HG03354 (cell line): ENCODE measurements around the gene LAMA5.

Experiments used
- ATAC-seq: cut with Tn5 transposase; IDR thresholded peaks from one replicate; pipeline ENCODE4 v1.9.1; 2021; ENCODE audit warnings: mild to moderate bottlenecking; ENCODE audit not compliant: unreplicated experiment, poor library complexity, severe bottlenecking

Gene LAMA5

GRCh38 chr20:62350629-62351422, 16.3 kb downstream of the LAMA5 start:
- no peak for ATAC-seq

GRCh38 chr20:62350098-62350628, 16.9 kb downstream of the LAMA5 start:
- ATAC-seq = no peak

- no peak for ATAC-seq
These were observed 17.5 kb downstream of the LAMA5 start for GRCh38 chr20:62349556-62350097.

- no peak for ATAC-seq
These were observed 18.5 kb downstream of the LAMA5 start for GRCh38 chr20:62348604-62349003.

GRCh38 chr20:62347445-62347844, 19.7 kb downstream of the LAMA5 start:
- no peak for ATAC-seq

GRCh38 chr20:62347151-62347404, 20.0 kb downstream of the LAMA5 start:
- no peak for ATAC-seq

- no peak for ATAC-seq
These were observed 20.5 kb downstream of the LAMA5 start for GRCh38 chr20:62346398-62347150.

- no peak for ATAC-seq
These were observed 21.3 kb downstream of the LAMA5 start for GRCh38 chr20:62345681-62346370.

- no peak for ATAC-seq
These were observed 22.3 kb downstream of the LAMA5 start for GRCh38 chr20:62344782-62345181.

GRCh38 chr20:62344092-62344491, 23.0 kb downstream of the LAMA5 start:
- ATAC-seq = no peak

GRCh38 chr20:62342910-62343309, 24.2 kb downstream of the LAMA5 start:
- ATAC-seq = no peak

- peak; percentile 66 for ATAC-seq
These were observed 27.5 kb downstream of the LAMA5 start for GRCh38 chr20:62339647-62340062.

- ATAC-seq = no peak
These were observed 28.9 kb downstream of the LAMA5 start for GRCh38 chr20:62338294-62338620.

GRCh38 chr20:62337558-62338293, 29.4 kb downstream of the LAMA5 start:
- ATAC-seq = peak; percentile 54

GRCh38 chr20:62336775-62337557, 30.1 kb downstream of the LAMA5 start:
- ATAC-seq = no peak

- ATAC-seq = no peak
These were observed 30.8 kb downstream of the LAMA5 start for GRCh38 chr20:62336329-62336728.

GRCh38 chr20:62335532-62335931, 31.6 kb downstream of the LAMA5 start:
- ATAC-seq = no peak

- ATAC-seq = no peak
These were observed 32.2 kb downstream of the LAMA5 start for GRCh38 chr20:62334881-62335280.
